Measurements from ENCODE around the gene LDLRAD3.

DNA sequence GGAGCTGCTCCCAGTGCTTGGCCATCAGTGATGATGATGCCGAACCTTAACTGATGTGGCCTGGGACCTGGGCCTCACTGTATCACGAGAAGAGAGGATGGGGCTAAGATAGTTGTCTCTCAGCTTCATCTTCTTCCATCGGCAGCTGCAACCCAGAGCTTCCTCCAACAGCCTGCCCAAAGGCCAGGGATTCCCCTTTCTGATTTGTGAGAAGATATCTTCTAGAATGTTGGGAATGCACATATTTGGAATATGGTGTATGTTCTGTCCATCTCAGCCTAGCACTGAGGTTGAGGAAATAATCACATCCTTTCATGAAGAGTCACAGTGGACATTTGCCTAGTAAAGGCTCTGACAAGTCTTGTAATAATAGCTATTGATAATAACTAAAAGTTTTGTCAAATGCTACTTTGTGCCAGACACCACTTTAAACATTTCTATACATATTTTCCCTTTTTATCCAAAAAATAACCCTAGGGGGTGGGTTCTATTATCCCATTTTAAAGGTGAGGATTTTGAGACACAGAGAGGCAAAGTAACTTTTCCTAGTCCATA, 272.3 kb downstream of the LDLRAD3 start:
- TF ChIP-seq EZH2 (IDR thresholded peaks at IDR 0.05; ENCODE audit: borderline replicate concordance, low read depth, low read length, severe bottlenecking) (no peak), CTCF (IDR thresholded peaks at IDR 0.05; ENCODE audit: borderline replicate concordance, extremely low read depth, low read length, poor library complexity, severe bottlenecking) (no peak)

Data from DND-41 (cell line).